HepG2 (cell line): ENCODE results near the gene TTC38.

ENCODE experiments used
- ARID4A ChIP-seq: sonication (generic); formaldehyde crosslinking; IDR thresholded peaks from 2 replicates; pipeline ENCODE4 v1.5.0; 2020; ENCODE audit warnings: mild to moderate bottlenecking, missing genetic modification reagents, borderline replicate concordance
- CC2D1A ChIP-seq: sonication (generic); formaldehyde crosslinking; IDR thresholded peaks from 2 replicates; pipeline ENCODE4 v1.8.1; 2023; ENCODE audit warnings: mild to moderate bottlenecking, missing genetic modification reagents
- CTCF ChIP-seq: sonication (generic); formaldehyde crosslinking; IDR thresholded peaks from 2 replicates; pipeline ENCODE4 v1.5.0; 2020; ENCODE audit warnings: mild to moderate bottlenecking, missing genetic modification reagents, moderate library complexity
- EHMT2 ChIP-seq: fragments of 200-600 bp; sonication (generic); IDR thresholded peaks from 2 replicates; pipeline ENCODE4 v1.7.0; 2017; ENCODE audit warnings: antibody characterized with exemption, low read depth, low read length, borderline replicate concordance
- KLF6 ChIP-seq: IDR thresholded peaks from 2 replicates; pipeline ENCODE4 v1.8.0; 2016; ENCODE audit warnings: missing biosample characterization, missing genetic modification reagents
- KLF9 ChIP-seq: IDR thresholded peaks from 2 replicates; pipeline ENCODE4 v1.6.1; 2016; ENCODE audit warnings: low read depth
- MXI1 ChIP-seq: IDR thresholded peaks from 3 replicates; pipeline ENCODE4 v1.6.1; 2012; ENCODE audit warnings: low read depth, low read length, inconsistent platforms, borderline replicate concordance
- NR2C2 ChIP-seq: sonication (generic); formaldehyde crosslinking; IDR thresholded peaks from 2 replicates; pipeline ENCODE4 v1.4.0; 2020; ENCODE audit warnings: missing genetic modification reagents, mild to moderate bottlenecking, moderate library complexity, borderline replicate concordance
- POLR2AphosphoS5 ChIP-seq: IDR thresholded peaks from 2 replicates; pipeline ENCODE4 v1.6.1; 2012; ENCODE audit warnings: low read depth, low read length
- RXRB ChIP-seq: IDR thresholded peaks from 2 replicates; pipeline ENCODE4 v1.6.1; 2016; ENCODE audit warnings: borderline replicate concordance, missing genetic modification reagents, missing compliant biosample characterization
- ZNF12 ChIP-seq: sonication (generic); formaldehyde crosslinking; IDR thresholded peaks from 2 replicates; pipeline ENCODE4 v1.5.0; 2020; ENCODE audit warnings: missing genetic modification reagents
- ZNF777 ChIP-seq: sonication (generic); formaldehyde crosslinking; IDR thresholded peaks from 2 replicates; pipeline ENCODE4 v1.4.0; 2020; ENCODE audit warnings: missing genetic modification reagents
- ZSCAN30 ChIP-seq: sonication (generic); formaldehyde crosslinking; IDR thresholded peaks from 2 replicates; pipeline ENCODE4 v1.5.0; 2020; ENCODE audit warnings: mild to moderate bottlenecking, missing genetic modification reagents
- ZZZ3 ChIP-seq: sonication (generic); formaldehyde crosslinking; IDR thresholded peaks from 2 replicates; pipeline ENCODE4 v1.4.0; 2020; ENCODE audit warnings: missing genetic modification reagents, mild to moderate bottlenecking, borderline replicate concordance

GRCh38 chr22:46317646-46318045, 49.8 kb downstream of the TTC38 start:
- no peak for TF ChIP-seq ZZZ3 (CRISPR knock-in tag)
- no peak for TF ChIP-seq ZNF12 (CRISPR knock-in tag)
- TF ChIP-seq KLF9 = no peak
- TF ChIP-seq ZSCAN30 = no peak
- TF ChIP-seq NR2C2 (CRISPR knock-in tag) = no peak
- TF ChIP-seq KLF6 (CRISPR knock-in tag) = no peak
- TF ChIP-seq ARID4A (CRISPR knock-in tag) = no peak
- TF ChIP-seq EHMT2 = no peak
- no peak for TF ChIP-seq ZNF777 (CRISPR knock-in tag)
- no peak for TF ChIP-seq CC2D1A (CRISPR knock-in tag)
- TF ChIP-seq RXRB (CRISPR knock-in tag) = no peak
- no peak for TF ChIP-seq MXI1
- TF ChIP-seq POLR2AphosphoS5 = no peak
- no peak for TF ChIP-seq CTCF (CRISPR knock-in tag)
